Measurements from ENCODE around the gene RABEPK. TPM values are rescaled to one million over a fixed set of nuclear protein-coding genes. Genes with fewer than 3 reads are reported as not detected.
"Not testable (repeated sequence)": the region's sequence is repeated elsewhere in the genome, so short reads cannot be mapped to it uniquely, and the experiment has no call there.

The RABEPK gene
- total RNA-seq, 1 donor from 2014 or later: 9.0 TPM

- intact Hi-C loops (cut with micrococcal nuclease): no loop called here
- peak; percentile 99 for DNase-seq
- ATAC-seq: peak; percentile 99
Measured at GRCh38 chr9:125189361-125190289, 10.7 kb upstream of the RABEPK start, which contains the start of gene PPP6C. Gene PPP6C, minus strand, starts transcription at chr9:125189803. Its CDS starts 85 bp downstream, at chr9:125189718.

GRCh38 chr9:125190361-125190801 is 10.0 kb upstream of the RABEPK start:
- ATAC-seq: no peak
- no peak for DNase-seq
- intact Hi-C loops (cut with micrococcal nuclease): no loop called here

- DNase-seq; ATAC-seq; intact Hi-C loops (cut with micrococcal nuclease): not testable (repeated sequence)
Measured at GRCh38 chr9:125194466-125194865, 5.9 kb upstream of the RABEPK start.

- ATAC-seq; DNase-seq; intact Hi-C loops (cut with micrococcal nuclease): not testable (repeated sequence)
Measured at GRCh38 chr9:125195591-125195990, 4.8 kb upstream of the RABEPK start.

DNA sequence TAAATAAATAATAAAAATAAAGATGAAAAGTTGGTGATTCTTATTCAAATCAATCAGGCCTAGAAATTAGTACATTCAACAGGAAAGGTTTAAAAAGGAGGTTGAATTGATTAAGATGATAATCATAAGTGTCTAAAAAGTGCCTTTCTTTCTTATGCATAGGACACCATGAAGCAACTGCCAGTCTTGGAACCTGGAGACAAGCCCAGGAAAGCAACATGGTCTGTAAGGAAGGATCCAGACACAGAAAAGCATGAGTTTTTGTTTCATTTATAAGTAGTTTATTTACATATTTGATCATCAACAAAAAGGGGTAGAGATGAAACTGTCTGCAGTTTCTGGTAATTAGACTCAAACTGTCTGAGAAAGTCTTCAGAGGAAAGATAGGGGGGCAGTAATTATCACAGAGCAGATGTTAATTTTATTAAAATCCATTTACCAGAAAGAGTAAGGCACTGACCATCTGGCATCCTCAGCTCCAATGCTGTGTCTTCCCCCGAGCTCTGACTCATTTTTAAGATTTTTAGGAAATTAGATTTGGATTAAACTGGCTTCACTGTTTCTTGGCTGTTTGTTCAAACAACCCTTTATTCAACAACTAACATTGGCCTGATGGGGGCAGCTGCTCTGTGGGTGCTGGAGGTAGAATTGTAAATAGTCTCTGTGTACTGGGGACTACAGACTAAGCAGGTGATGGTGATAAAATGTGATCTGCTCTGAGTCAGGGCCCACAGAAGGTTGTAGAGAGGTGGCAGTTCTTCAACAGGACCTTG is 2.7 kb downstream of the RABEPK start:
- DNase-seq (no peak), ATAC-seq (no peak)
- intact Hi-C loops (cut with micrococcal nuclease): no loop called here

- DNase-seq (no peak), ATAC-seq (no peak)
- intact Hi-C loops (cut with micrococcal nuclease): no loop called here
Measured at GRCh38 chr9:125204477-125204876, 4.1 kb downstream of the RABEPK start.

DNA sequence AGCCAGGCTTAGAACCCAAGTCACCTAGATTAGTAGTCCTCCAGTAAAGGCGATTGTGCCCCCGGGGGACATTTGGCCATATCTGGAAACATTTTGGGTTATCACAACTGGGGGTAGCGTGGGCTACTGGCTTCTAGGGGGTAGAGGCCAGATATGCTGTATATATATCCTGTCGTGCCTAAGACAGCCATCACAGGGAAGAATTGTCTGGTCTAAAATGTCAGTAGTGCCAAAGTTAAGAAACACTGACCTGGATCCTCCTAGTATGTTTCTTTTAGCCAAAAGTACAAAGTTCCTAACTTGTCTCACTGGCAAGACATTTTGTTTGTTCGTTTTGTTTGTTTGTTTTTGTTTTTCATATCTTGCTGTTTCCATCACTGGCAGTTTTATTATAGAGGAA is 13.8 kb downstream of the RABEPK start:
- DNase-seq (no peak), ATAC-seq (no peak)
- intact Hi-C loops (cut with micrococcal nuclease): no loop called here

DNA sequence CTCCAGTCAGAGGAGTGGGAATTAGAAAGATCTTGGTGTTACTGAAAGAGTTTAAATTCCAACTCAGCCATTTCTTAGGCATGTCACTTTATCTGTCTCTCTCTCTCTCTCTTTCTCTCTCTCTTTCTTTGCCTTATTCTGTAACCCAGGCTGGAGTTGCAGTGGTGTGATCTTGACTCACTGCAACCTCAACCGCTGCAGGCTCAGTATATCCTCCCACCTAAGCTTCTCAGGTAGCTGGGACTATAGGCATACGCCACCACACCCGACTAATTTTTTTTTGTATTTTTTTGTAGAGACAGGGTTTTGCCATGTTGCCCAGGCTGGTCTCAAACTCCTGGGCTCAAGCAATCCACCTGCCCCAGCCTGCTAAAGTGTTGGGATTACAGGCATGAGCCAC is 18.3 kb downstream of the RABEPK start:
- intact Hi-C loops (cut with micrococcal nuclease): no loop called here
- no peak for ATAC-seq
- DNase-seq: no peak

GRCh38 chr9:125224858-125225257 is 24.5 kb downstream of the RABEPK start:
- intact Hi-C loops (cut with micrococcal nuclease); DNase-seq; ATAC-seq: not testable (repeated sequence)

- ATAC-seq (no peak), DNase-seq (no peak)
- intact Hi-C loops (cut with micrococcal nuclease): no loop called here
Measured at GRCh38 chr9:125227761-125228160, 27.4 kb downstream of the RABEPK start.

DNA sequence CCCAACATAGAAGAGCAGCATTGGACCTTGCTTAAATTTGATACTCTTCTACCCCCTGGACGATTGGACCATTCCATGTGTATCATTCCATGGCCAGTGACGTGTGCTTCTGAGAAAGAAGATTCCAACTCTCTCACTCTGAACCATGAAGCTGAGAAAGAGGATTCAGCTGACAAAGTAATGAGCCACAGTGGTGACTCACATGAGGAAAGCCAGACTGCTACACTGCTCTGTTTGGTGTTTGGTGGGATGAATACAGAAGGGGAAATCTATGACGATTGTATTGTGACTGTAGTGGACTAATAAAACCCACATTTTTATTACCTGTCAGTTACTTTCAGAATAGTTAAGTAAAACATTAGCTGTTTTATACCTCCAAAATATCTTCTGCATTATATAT is 33.3 kb downstream of the RABEPK start:
- no peak for DNase-seq
- ATAC-seq: no peak
- intact Hi-C loops (cut with micrococcal nuclease): no loop called here

DNA sequence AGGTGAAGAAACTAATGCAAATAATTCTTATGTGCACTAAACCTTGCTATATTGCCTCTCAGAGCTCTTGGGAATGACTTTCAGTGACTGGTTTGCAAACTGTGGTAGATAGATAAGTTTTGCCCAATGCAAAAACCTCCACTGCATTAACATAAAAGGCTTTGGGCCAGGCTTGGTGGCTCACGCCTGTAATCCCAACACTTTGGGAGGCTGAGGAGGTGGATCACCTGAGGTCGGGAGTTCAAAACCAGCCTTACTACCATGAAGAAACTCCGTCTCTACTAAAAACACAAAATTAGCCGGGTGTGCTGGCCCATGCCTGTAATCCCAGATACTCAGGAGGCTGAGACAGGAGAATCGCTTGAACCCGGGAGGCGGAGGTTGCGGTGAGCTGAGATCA is 33.8 kb downstream of the RABEPK start:
- ATAC-seq; intact Hi-C loops (cut with micrococcal nuclease); DNase-seq: not testable (repeated sequence)

DNA sequence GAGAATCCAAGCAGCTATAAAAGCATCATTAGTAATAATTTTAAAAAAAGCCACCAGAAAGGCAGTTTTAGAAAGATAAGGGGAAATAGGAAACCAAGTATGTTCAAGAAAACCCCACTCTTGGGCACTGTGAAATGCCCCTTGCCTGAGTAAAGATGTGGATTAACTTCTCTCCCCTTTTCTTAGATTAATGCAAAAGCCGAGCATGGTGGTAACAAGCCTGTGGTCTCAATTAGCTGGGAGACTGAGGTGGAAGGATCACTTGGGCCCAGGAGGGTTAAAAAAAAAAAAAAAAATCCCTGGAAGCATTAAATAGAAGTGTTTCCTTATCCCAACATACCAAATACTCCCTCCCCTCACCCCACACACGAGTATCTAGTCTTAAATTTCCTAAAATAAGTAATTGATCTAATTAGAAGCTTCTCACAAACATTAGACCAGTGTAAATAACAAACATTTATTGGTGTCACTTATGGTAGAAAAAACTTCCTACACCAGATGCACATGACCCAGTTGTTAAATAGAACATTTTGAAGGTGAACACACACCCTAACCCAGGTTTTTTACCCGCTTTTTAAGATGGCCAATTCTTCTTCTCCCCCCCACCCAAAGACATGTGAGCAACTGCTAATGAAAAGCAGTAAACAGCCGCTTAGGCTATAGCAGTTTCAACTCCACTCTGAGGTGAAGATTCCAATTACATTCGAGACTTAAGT is 35.6 kb downstream of the RABEPK start:
- intact Hi-C loops (cut with micrococcal nuclease): no loop called here

GRCh38 chr9:125236520-125237159 is 36.3 kb downstream of the RABEPK start:
- intact Hi-C loops (cut with micrococcal nuclease); ATAC-seq; DNase-seq: not testable (repeated sequence)

More for the DNA sequence above, 35.6 kb downstream of the RABEPK start:
- DNase-seq (no peak), ATAC-seq (no peak)

DNA sequence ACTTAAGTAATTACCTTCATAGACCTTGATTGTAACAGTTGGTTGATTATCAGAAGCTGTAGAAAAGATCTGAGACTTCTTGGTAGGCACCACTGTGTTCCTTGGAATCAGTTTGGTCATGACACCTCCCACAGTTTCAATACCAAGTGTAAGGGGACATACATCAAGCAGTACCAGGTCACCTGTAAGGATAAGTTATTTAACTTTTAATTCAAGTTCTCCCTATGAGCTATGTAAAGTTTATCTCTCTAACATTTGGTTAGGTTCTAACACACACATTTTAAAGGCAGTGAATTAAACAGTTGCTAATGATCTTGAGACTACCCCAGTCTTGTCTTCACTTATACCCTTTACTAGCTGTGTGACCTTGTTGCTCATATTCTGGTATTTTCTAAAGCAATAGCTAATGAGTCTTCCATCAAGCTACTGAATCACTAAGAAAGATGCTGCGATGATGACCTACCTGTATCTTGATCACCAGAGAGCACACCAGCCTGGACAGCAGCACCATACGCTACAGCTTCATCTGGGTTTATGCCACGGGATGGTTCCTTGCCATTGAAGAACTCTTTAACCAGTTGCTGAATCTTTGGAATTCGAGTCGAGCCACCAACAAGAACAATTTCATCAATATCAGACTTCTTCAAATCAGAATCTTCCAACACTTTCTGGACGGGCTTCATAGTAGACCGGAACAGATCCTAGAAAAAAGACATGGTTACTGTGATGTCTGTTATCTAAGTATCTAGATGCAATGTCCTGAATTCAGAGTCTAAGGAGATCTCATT is 38.0 kb downstream of the RABEPK start:
- DNase-seq: no peak
- intact Hi-C loops (cut with micrococcal nuclease): no loop called here
- ATAC-seq: no peak

DNA sequence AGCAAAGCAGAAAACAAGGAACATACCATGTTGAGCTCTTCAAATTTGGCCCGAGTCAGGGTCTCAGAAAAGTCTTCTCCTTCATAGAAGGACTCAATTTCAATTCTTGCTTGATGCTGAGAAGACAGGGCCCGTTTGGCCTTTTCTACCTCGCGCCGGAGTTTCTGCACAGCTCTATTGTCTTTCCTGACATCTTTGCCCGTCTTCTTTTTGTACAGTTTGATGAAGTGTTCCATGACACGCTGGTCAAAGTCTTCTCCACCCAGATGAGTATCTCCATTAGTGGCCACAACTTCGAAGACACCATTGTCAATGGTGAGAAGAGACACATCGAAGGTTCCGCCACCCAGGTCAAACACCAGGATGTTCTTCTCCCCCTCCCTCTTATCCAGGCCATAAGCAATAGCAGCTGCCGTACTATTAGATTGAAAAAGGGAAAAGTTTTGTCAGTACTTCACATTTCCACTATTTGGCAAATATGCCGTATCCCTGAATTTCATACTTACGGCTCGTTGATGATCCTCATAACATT is 38.6 kb downstream of the RABEPK start:
- DNase-seq (no peak), ATAC-seq (no peak)
- intact Hi-C loops (cut with micrococcal nuclease): no loop called here

GRCh38 chr9:125239631-125240597 is 39.6 kb downstream of the RABEPK start:
- DNase-seq (no peak), ATAC-seq (no peak)
- intact Hi-C loops (cut with micrococcal nuclease): no loop called here
